Stomach (tissue), 9 donors: ENCODE results near the gene MMP1. TPM values are rescaled to one million over a fixed set of nuclear protein-coding genes. Genes with fewer than 3 reads are reported as not detected.
A peak's percentile ranks its signal among the peaks of the same experiment; 100 is the strongest.

ENCODE experiments used
- DNase-seq, 2 donors: peaks; one replicate each; pipeline versions ENCODE4 v3.0.0 to v3.0.0-alpha.2; 2013 to 2019
- H3K27ac ChIP-seq, 5 donors: fragments of 200-600 bp in 4 of 5; sonication (generic) in 4 of 5; one replicate each; pipeline ENCODE4 v1.5.1; 2013 to 2019; ENCODE audit warnings: mild to moderate bottlenecking in 1 of 5, moderate library complexity in 1 of 5
- H3K27me3 ChIP-seq, 3 donors: fragments of 200-600 bp; sonication (generic); one replicate each; pipeline ENCODE4 v1.5.1; 2017 to 2019; ENCODE audit warnings: mixed run types in 1 of 3
- H3K36me3 ChIP-seq, 4 donors: fragments of 200-600 bp; sonication (generic); 1 replicate in 3 of 4; 2 replicates in 1 of 4; pipeline ENCODE4 v1.5.1; 2016 to 2019
- H3K4me1 ChIP-seq, 4 donors: fragments of 200-600 bp; sonication (generic); one replicate each; pipeline ENCODE4 v1.5.1; 2016 to 2019
- H3K4me3 ChIP-seq, 4 donors: fragments of 200-600 bp; sonication (generic) in 3 of 4; one replicate each; pipeline ENCODE4 v1.5.1; 2016 to 2019; ENCODE audit warnings: mild to moderate bottlenecking in 1 of 4
- H3K9me3 ChIP-seq, 4 donors: fragments of 200-600 bp; sonication (generic); one replicate each; pipeline ENCODE4 v1.5.1; 2016 to 2019
- EP300 ChIP-seq: sonication (generic); formaldehyde crosslinking; IDR thresholded peaks from one replicate; pipeline ENCODE4 v1.6.1; 2017; ENCODE audit warnings: antibody characterized with exemption
- POLR2A ChIP-seq, 4 donors: fragments of 450-650 bp; IDR thresholded peaks; one replicate each; pipeline ENCODE4 v1.6.1; 2016; ENCODE audit warnings: antibody characterized with exemption in 4 of 4, control low read depth in 2 of 4, mild to moderate bottlenecking in 1 of 4, moderate library complexity in 1 of 4
- POLR2AphosphoS5 ChIP-seq, 3 donors: sonication (generic); formaldehyde crosslinking; IDR thresholded peaks; one replicate each; pipeline ENCODE4 v1.6.1; 2016; ENCODE audit warnings: antibody characterized with exemption in 3 of 3
- WGBS, 5 donors: extraction: QIAGEN DNeasy Blood & Tissue Kit in 3 of 5; methylation state at CpG; one replicate each; pipeline versions ENCODE4 v1.1.5 to v1.1.7; 2013 to 2018; 5-methylcytosine and 5-hydroxymethylcytosine counted together
- intact Hi-C: fragments of 100-400 bp; cut with DNase I; formaldehyde crosslinking; loops from one replicate; pipeline ENCODE4 v1.15.1; 2023; ENCODE audit warnings: low total_unique reads
- polyA plus RNA-seq, 3 donors: library from polyadenylated mRNA; stranded (reverse); fragments of 200-250 nt; gene quantifications; one replicate each; pipeline ENCODE4 v1.2.3, GENCODE V29; 2013
- total RNA-seq, 5 donors: library from RNA; depleted of rRNA; stranded (reverse); fragments of >200 nt; gene quantifications; one replicate each; pipeline versions ENCODE4 v1.1.0 to v1.2.3, GENCODE V29; 2014 to 2016
- TF ChIP-seq, protein P1 (sequence below), 7 experiments: fragments of 450-650 bp in 4 of 7; fragments of 200-600 bp in 3 of 7; sonication (generic) in 3 of 7; IDR thresholded peaks; one replicate each; pipeline ENCODE4 v1.5.1; 2016 to 2019; ENCODE audit warnings: antibody characterized with exemption in 7 of 7, control low read depth in 2 of 7, mild to moderate bottlenecking in 1 of 7
- donor health status: healthy with polysubstance abuse.
- donor health status: Bipolar disorder and iron deficiency.
- donor health status: healthy.

Gene MMP1
- total and polyA plus RNA-seq, 8 donors, result 0.89 to 127 (median 7.5) TPM; not detected in 2

DNA sequence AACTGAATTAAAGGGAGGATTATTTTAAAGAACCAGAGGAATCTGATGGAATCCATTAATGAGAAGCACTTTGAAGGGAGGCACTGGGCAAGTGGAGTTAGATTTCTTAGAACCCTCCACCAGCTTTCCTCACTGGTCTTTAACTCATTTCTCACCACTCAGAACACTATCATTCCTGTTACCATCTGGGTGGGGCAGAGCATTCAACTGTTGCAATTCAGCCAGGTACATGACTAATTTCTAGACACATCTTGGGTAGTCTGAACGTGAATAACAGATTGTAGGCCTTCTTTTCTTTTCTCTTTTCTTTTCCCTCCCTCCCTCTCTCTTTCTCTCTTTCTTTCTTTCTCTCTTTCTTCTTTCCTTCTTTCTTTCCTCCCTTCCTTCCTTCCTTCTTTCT is 15.5 kb upstream of the MMP1 start:
- no peaks in the 10 kb centered on the region for H3K9me3 ChIP-seq
- no peaks in the 10 kb centered on the region for H3K36me3 ChIP-seq
- no peak for TF ChIP-seq POLR2A (IDR thresholded peaks at IDR 0.05)
- TF ChIP-seq POLR2AphosphoS5 (IDR thresholded peaks at IDR 0.05), result no peak
- TF ChIP-seq, protein P1, sequence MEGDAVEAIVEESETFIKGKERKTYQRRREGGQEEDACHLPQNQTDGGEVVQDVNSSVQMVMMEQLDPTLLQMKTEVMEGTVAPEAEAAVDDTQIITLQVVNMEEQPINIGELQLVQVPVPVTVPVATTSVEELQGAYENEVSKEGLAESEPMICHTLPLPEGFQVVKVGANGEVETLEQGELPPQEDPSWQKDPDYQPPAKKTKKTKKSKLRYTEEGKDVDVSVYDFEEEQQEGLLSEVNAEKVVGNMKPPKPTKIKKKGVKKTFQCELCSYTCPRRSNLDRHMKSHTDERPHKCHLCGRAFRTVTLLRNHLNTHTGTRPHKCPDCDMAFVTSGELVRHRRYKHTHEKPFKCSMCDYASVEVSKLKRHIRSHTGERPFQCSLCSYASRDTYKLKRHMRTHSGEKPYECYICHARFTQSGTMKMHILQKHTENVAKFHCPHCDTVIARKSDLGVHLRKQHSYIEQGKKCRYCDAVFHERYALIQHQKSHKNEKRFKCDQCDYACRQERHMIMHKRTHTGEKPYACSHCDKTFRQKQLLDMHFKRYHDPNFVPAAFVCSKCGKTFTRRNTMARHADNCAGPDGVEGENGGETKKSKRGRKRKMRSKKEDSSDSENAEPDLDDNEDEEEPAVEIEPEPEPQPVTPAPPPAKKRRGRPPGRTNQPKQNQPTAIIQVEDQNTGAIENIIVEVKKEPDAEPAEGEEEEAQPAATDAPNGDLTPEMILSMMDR (IDR thresholded peaks at IDR 0.05), result no peak
- no peak for TF ChIP-seq EP300
- intact Hi-C loops, result no loop called here
- DNase-seq, result no peak
- no peak overlapping the region for H3K27ac ChIP-seq
- no peak overlapping the region for H3K4me3 ChIP-seq
- H3K27me3 ChIP-seq, result no peaks in the 10 kb centered on the region
- peaks cover 0 to 5% (median 0%) of the 10 kb centered on the region in 4 donors for H3K4me1 ChIP-seq
- 74 to 94% (median 89%) methylated on average over 1 of the region's 1 CpG for WGBS, 5 donors

DNA sequence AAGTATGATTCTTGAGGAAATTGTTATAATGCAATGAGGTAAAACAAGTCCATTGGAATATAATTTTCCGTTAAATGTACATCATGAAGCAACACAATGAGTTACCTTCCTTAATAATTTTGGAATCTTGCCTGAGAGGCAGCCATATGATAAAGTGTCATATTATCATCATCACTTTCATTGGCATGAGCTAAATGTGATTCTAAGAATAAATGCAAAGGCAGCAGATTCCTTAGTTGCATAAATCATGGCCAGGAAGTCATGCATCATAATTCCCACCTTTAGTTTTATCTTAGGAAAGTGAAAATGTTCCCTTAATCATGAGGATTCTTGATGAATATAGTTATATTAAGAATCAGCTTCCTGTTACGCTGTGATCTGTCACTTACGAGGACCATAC is 14.2 kb upstream of the MMP1 start:
- Histone ChIP-seq H3K4me3 (no peak overlapping the region), H3K27ac (no peak overlapping the region), H3K36me3 (no peaks in the 10 kb centered on the region), H3K9me3 (no peaks in the 10 kb centered on the region), H3K27me3 (peaks cover 0 to 4% (median 0%) of the 10 kb centered on the region in 3 donors), H3K4me1 (peaks cover 0 to 5% (median 0%) of the 10 kb centered on the region in 4 donors)
- 83 to 94% (median 86%) methylated on average over 3 of the region's 3 CpGs for WGBS, 5 donors
- intact Hi-C loops, result no loop called here
- no peak for TF ChIP-seq EP300
- no peak for TF ChIP-seq POLR2AphosphoS5 (IDR thresholded peaks at IDR 0.05)
- TF ChIP-seq, protein P1 (IDR thresholded peaks at IDR 0.05), result no peak
- no peak for TF ChIP-seq POLR2A (IDR thresholded peaks at IDR 0.05)
- DNase-seq, result no peak

DNA sequence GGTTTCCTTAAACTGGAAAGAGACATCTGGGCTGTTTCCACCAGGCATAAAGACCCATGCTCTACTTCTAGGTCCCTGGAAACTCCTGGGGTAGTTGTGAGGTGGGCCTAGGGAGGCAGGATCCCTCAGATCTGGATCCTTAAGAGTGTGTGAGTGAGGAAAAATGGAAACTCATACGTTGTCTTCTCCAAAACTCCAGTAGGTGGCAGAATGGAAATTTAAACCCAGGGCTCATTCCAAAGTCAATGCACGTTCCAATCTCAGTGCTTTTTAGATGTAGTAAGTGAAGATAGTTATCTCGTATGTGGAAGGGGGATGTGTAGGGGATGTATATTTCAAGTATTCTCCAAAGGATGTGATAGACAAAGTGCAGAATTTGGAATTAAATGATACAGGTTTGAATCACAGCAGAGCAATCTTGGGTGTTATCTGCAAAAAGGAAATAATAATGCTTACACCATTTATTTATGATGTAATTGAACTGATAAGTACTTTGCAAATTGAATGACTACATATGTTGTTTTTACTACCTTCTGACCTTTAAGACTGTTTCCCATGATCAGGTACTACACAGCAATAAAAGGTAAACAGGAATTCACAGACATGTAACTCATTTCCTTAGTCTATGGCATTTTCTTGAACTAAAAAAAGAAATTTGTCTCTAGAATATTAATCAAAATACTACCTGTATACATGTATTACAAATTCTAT is 13.1 kb upstream of the MMP1 start:
- DNase-seq, result no peak
- no peaks in the 10 kb centered on the region for H3K9me3 ChIP-seq
- TF ChIP-seq, protein P1 (IDR thresholded peaks at IDR 0.05), result peak in 4 of 7 experiments; percentile 25 to 48 (median 30)
- TF ChIP-seq POLR2A (IDR thresholded peaks at IDR 0.05), result no peak
- no peak for TF ChIP-seq EP300
- H3K27me3 ChIP-seq, result peaks cover 0 to 4% (median 0%) of the 10 kb centered on the region in 3 donors
- H3K4me1 ChIP-seq, result peaks cover 0 to 5% (median 0%) of the 10 kb centered on the region in 4 donors
- H3K36me3 ChIP-seq, result no peaks in the 10 kb centered on the region
- intact Hi-C loops, result no loop called here
- no peak overlapping the region for H3K27ac ChIP-seq
- H3K4me3 ChIP-seq, result no peak overlapping the region
- 3 to 5% (median 4%) methylated on average over 3 of the region's 3 CpGs for whole genome bisulfite sequencing, 5 donors

- DNase-seq, result no peak
- H3K27ac ChIP-seq, result no peak overlapping the region
- H3K4me1 ChIP-seq, result peaks cover 0 to 5% (median 0%) of the 10 kb centered on the region in 4 donors
- TF ChIP-seq POLR2A (IDR thresholded peaks at IDR 0.05) (no peak), EP300 (no peak), POLR2AphosphoS5 (IDR thresholded peaks at IDR 0.05) (no peak)
- TF ChIP-seq, protein P1 (IDR thresholded peaks at IDR 0.05), result no peak
- intact Hi-C loops, result no loop called here
- no peaks in the 10 kb centered on the region for H3K9me3 ChIP-seq
- no peaks in the 10 kb centered on the region for H3K36me3 ChIP-seq
- H3K4me3 ChIP-seq, result no peak overlapping the region
- H3K27me3 ChIP-seq, result peaks cover 0 to 4% (median 0%) of the 10 kb centered on the region in 3 donors
- 68 to 73% (median 69%) methylated on average over 2 of the region's 2 CpGs for WGBS, 5 donors
These were observed 12.0 kb upstream of the MMP1 start for GRCh38 chr11:102809971-102810370.
